AG04450 (cell line): Measurements from ENCODE around the gene SPINK2. TPM values are rescaled to one million over a fixed set of nuclear protein-coding genes. Genes with fewer than 3 reads are reported as not detected.

ENCODE experiments used
- CTCF ChIA-PET: fragments of 300-600, 350-600 bp; formaldehyde crosslinking; extraction: SDS; loops from one replicate; lab custom pipeline; 2022; ENCODE audit warnings: antibody characterized with exemption, inconsistent platforms; lab: Charles Lee
- POLR2A ChIA-PET: fragments of 350-600 bp; formaldehyde crosslinking; extraction: SDS; loops from one replicate; lab custom pipeline; 2021; ENCODE audit warnings: antibody characterized with exemption, inconsistent platforms; lab: Yijun Ruan, JAX
- DNase-seq: peaks from one replicate; pipeline ENCODE4 v3.0.0-alpha.2; 2011; ENCODE audit warnings: low read depth, low spot score
- H3K27ac ChIP-seq: one replicate; pipeline ENCODE4 v1.5.1; 2012; ENCODE audit warnings: low read depth, low read length, control low read depth
- H3K27me3 ChIP-seq: one replicate; pipeline ENCODE4 v1.6.0; 2012; ENCODE audit warnings: low read length; ENCODE audit not compliant: control insufficient read depth, insufficient read depth
- H3K4me3 ChIP-seq: 2 replicates; pipeline ENCODE4 v1.5.1; 2011; ENCODE audit warnings: mild to moderate bottlenecking, low read depth, low read length, control low read depth
- H3K9me3 ChIP-seq: 2 replicates; pipeline ENCODE4 v1.5.1; 2012; ENCODE audit warnings: low read length; ENCODE audit not compliant: control insufficient read depth, insufficient read depth
- polyA plus RNA-seq: library from polyadenylated mRNA; depleted of rRNA; stranded (reverse); fragments of >200 nt; gene quantifications from 2 replicates; pipeline ENCODE4 v1.2.3, GENCODE V29; 2011
- TF ChIP-seq, protein P1 (sequence below): IDR thresholded peaks from 2 replicates; pipeline ENCODE4 v1.5.1; 2011; ENCODE audit warnings: low read depth, low read length, control low read depth, inconsistent platforms

The SPINK2 gene
- polyA plus RNA-seq, 1 experiment = not detected

DNA sequence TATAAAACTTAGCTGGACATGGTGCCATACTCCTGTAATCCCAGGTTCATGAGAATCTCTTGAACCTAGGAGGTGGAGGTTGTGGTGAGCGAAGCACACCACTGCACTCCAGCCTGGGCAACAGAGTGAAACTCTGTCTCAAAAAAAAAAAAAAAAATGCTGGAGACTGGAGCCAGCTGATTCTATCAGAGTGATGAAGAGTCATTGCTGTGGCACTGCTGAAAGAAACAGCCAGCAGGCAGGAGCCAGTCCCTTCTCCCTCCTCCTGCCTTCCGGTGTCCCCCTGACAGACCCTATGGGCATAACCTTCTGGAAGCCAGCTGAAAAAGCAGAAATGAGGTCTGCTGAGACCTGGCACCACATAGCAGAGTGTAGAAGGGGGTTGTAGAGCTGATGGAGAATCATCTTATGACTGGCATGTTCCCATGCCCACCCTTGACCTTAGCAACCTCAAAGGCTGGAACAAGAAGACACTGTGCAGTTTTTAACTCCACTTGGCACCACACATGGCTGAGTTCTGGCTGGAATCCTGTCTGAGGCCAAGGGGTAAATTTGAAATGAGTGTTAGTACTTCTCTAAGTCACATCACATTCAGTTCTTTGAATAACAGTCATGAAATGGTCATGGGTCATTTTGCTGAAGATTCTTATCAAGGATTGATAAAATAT, 2.6 kb upstream of the SPINK2 start:
- no peak for DNase-seq
- Histone ChIP-seq H3K9me3 (peaks cover 3% of the 10 kb centered on the region; the same call in 1 of the 2 replicates), H3K27ac (no peak overlapping the region), H3K27me3 (peaks cover 34% of the 10 kb centered on the region), H3K4me3 (no peak overlapping the region)
- CTCF ChIA-PET = interaction anchor here (0.8 kb wide), 1 partner anchor 13 kb away, joined by 3 read pairs; no protein-coding TSS in a partner anchor
- POLR2A ChIA-PET = no interaction called here
- TF ChIP-seq, protein P1, sequence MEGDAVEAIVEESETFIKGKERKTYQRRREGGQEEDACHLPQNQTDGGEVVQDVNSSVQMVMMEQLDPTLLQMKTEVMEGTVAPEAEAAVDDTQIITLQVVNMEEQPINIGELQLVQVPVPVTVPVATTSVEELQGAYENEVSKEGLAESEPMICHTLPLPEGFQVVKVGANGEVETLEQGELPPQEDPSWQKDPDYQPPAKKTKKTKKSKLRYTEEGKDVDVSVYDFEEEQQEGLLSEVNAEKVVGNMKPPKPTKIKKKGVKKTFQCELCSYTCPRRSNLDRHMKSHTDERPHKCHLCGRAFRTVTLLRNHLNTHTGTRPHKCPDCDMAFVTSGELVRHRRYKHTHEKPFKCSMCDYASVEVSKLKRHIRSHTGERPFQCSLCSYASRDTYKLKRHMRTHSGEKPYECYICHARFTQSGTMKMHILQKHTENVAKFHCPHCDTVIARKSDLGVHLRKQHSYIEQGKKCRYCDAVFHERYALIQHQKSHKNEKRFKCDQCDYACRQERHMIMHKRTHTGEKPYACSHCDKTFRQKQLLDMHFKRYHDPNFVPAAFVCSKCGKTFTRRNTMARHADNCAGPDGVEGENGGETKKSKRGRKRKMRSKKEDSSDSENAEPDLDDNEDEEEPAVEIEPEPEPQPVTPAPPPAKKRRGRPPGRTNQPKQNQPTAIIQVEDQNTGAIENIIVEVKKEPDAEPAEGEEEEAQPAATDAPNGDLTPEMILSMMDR = no peak

DNA sequence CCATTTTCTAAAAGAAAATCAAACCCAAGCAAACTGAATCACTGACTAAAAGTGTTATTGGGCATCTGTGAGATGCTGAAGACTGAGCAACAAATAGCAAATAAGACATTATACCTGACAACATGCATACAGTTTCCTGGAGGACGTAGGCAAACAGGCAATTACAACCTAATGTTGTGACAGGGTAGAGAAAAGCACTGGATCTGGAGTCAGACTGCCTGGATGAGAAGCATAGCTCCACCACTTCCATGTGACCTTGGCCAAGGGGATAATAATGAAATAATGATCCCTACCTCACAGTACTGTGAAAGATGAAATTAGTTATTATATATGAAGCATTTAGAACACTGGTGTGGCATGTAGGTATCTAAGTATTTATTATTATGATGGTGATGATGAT, 2.7 kb downstream of the SPINK2 start:
- Histone ChIP-seq H3K9me3 (no peaks in the 10 kb centered on the region), H3K27ac (no peak overlapping the region), H3K4me3 (no peak overlapping the region), H3K27me3 (peaks cover 34% of the 10 kb centered on the region)
- TF ChIP-seq, protein P1 = no peak
- CTCF ChIA-PET = interaction anchor here (0.8 to 1.1 kb wide), 2 partner anchors 18 to 19 kb away, joined by 3 read pairs; no protein-coding TSS in a partner anchor
- no peak for DNase-seq
- POLR2A ChIA-PET = no interaction called here

DNA sequence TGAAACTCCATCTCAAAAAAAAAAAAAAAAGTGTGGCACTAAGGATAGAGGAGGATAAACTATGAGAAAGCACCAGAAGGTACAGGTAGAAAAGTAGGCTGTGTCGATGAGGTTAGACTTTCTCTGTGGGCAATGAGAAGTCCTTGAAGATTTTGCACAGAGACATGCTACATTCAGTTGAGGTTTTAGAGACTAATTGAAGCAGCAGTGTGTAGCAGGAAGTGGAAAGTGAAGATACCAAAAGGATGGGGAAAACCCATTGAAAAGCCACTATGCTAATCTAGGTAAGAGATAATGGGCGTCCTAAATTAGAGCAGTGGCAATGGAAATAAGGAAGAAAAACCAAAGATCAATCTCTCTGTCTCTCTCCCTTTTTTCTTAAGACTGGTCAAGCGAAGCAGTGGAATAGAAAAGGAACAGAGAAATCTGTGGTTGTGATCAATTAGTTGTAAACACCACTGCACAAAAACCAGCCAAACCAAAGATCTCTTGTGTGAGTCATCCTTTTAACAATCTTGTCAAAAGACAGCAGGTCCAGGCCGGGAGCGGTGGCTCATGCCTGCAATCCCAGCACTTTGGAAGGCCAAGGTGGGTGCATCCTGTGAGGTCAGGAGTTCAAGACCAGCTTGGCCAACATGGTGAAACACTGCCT, 3.5 kb downstream of the SPINK2 start:
- ChIA-PET POLR2A (no interaction called here), CTCF (no interaction called here)
- Histone ChIP-seq H3K27ac (no peak overlapping the region), H3K9me3 (no peaks in the 10 kb centered on the region), H3K27me3 (peaks cover 29% of the 10 kb centered on the region), H3K4me3 (no peak overlapping the region)
- DNase-seq = no peak
- TF ChIP-seq, protein P1 = no peak

DNA sequence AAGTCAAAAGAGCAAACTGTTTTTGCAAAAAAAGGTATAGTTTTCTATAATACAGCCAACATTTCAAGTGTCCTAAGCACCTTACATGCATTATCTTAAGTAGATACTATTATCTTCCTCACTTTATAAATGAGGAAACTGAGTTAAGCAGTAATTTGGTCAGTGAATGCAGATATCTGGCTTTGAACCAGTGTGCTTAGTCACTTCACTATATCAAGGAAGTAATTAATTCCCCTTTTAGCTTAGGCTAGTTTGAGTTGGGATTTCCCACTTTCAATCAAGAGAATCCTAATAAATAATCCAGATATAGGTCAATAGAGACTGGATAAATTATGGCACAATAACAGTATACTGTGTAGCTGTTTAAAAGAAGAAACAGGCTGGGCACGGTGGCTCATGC, 14.8 kb downstream of the SPINK2 start:
- H3K27ac ChIP-seq = no peak overlapping the region
- ChIA-PET CTCF (no interaction called here), POLR2A (no interaction called here)
- H3K9me3 ChIP-seq = no peaks in the 10 kb centered on the region
- no peak for DNase-seq
- H3K4me3 ChIP-seq = no peak overlapping the region
- TF ChIP-seq, protein P1 = no peak
- peaks cover 4% of the 10 kb centered on the region for H3K27me3 ChIP-seq

DNA sequence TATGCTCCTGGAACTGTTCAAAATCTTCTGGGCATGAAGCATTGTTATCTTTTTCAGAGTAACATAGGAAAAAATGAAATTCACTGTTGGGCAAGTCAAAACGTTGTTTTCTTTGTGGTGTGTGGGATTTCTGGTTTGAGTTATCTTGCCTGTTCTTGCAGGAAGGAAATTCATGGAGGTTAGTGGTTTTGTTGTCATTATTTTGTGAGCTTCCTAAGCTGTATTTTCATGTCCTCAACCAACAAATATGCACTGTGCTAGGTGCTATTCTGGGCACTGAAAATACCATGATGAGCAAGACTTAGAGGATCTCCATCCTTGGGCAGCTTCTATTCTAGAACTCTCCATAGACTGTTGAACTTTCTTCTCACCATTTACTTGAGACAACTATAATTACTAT, 16.9 kb downstream of the SPINK2 start:
- ChIA-PET POLR2A (no interaction called here), CTCF (interaction anchor here (1.8 kb wide), 1 partner anchor 229 kb away, joined by 7 read pairs; no protein-coding TSS in a partner anchor)
- TF ChIP-seq, protein P1 = no peak
- H3K27ac ChIP-seq = no peak overlapping the region
- no peak for DNase-seq
- no peak overlapping the region for H3K4me3 ChIP-seq
- peaks cover 4% of the 10 kb centered on the region for H3K27me3 ChIP-seq
- no peaks in the 10 kb centered on the region for H3K9me3 ChIP-seq
